HCT116 (cell line): ENCODE data around the gene PHACTR1.

ENCODE experiments used
- CEBPB ChIP-seq: IDR thresholded peaks from 2 replicates; pipeline ENCODE4 v1.6.1; 2012; ENCODE audit warnings: low read depth
- EZH2 ChIP-seq: fragments of 200-600 bp; sonication (generic); IDR thresholded peaks from 2 replicates; pipeline ENCODE4 v1.6.1; 2017; ENCODE audit warnings: antibody characterized with exemption, mixed run types
- MAX ChIP-seq: IDR thresholded peaks from 2 replicates; pipeline ENCODE4 v1.6.1; 2012
- POLR2A ChIP-seq: IDR thresholded peaks from 2 replicates; pipeline ENCODE4 v1.7.0; 2011; ENCODE audit warnings: borderline replicate concordance; ENCODE audit not compliant: insufficient read depth, insufficient read length; ENCODE audit errors: extremely low read depth
- SIN3A ChIP-seq: IDR thresholded peaks from 2 replicates; pipeline ENCODE4 v1.6.1; 2012; ENCODE audit warnings: low read depth
- YY1 ChIP-seq: IDR thresholded peaks from 2 replicates; pipeline ENCODE4 v1.6.1; 2011; ENCODE audit warnings: low read length, low read depth, moderate library complexity, mild to moderate bottlenecking; ENCODE audit not compliant: insufficient replicate concordance; ENCODE audit errors: extremely low read depth
- TF ChIP-seq, protein P1 (sequence below), 3 experiments: fragments of 200-600 bp in 1 of 3; sonication (generic) in 1 of 3; IDR thresholded peaks in 2 of 3; conservative IDR thresholded peaks in 1 of 3; 2 replicates each; pipeline ENCODE4 v1.5.1; 2012 to 2017; ENCODE audit warnings: low read depth in 2 of 3, low read length in 2 of 3, antibody characterized with exemption in 1 of 3, borderline replicate concordance in 1 of 3, control low read depth in 1 of 3, mild to moderate bottlenecking in 1 of 3, mixed read lengths in 1 of 3, mixed run types in 1 of 3, moderate library complexity in 1 of 3; ENCODE audit not compliant: insufficient read depth in 1 of 3
- TF ChIP-seq, protein P2 (sequence below): IDR thresholded peaks from 2 replicates; pipeline ENCODE4 v1.6.1; 2011; ENCODE audit warnings: mild to moderate bottlenecking, low read length, moderate library complexity; ENCODE audit not compliant: insufficient replicate concordance; ENCODE audit errors: extremely low read depth

GRCh38 chr6:12875051-12875450, 158.5 kb downstream of the PHACTR1 start:
- TF ChIP-seq MAX (no peak), EZH2 (no peak), YY1 (no peak), POLR2A (no peak), CEBPB (no peak), SIN3A (no peak)
- TF ChIP-seq, protein P1, sequence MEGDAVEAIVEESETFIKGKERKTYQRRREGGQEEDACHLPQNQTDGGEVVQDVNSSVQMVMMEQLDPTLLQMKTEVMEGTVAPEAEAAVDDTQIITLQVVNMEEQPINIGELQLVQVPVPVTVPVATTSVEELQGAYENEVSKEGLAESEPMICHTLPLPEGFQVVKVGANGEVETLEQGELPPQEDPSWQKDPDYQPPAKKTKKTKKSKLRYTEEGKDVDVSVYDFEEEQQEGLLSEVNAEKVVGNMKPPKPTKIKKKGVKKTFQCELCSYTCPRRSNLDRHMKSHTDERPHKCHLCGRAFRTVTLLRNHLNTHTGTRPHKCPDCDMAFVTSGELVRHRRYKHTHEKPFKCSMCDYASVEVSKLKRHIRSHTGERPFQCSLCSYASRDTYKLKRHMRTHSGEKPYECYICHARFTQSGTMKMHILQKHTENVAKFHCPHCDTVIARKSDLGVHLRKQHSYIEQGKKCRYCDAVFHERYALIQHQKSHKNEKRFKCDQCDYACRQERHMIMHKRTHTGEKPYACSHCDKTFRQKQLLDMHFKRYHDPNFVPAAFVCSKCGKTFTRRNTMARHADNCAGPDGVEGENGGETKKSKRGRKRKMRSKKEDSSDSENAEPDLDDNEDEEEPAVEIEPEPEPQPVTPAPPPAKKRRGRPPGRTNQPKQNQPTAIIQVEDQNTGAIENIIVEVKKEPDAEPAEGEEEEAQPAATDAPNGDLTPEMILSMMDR (IDR thresholded peaks at IDR 0.05 in 2 of 3, conservative IDR thresholded peaks at IDR 0.05 in 1 of 3; ENCODE audit: borderline replicate concordance in 1 of 3, insufficient read depth in 1 of 3, low read depth in 2 of 3, low read length in 2 of 3) = no peak
- TF ChIP-seq, protein P2, sequence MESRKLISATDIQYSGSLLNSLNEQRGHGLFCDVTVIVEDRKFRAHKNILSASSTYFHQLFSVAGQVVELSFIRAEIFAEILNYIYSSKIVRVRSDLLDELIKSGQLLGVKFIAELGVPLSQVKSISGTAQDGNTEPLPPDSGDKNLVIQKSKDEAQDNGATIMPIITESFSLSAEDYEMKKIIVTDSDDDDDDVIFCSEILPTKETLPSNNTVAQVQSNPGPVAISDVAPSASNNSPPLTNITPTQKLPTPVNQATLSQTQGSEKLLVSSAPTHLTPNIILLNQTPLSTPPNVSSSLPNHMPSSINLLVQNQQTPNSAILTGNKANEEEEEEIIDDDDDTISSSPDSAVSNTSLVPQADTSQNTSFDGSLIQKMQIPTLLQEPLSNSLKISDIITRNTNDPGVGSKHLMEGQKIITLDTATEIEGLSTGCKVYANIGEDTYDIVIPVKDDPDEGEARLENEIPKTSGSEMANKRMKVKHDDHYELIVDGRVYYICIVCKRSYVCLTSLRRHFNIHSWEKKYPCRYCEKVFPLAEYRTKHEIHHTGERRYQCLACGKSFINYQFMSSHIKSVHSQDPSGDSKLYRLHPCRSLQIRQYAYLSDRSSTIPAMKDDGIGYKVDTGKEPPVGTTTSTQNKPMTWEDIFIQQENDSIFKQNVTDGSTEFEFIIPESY = no peak
